A549 (cell line): ENCODE data around the gene ATF2. TPM values are rescaled to one million over a fixed set of nuclear protein-coding genes. Genes with fewer than 3 reads are reported as not detected.

ENCODE experiments used
- ATAC-seq, 2 experiments: fragments of 200-7000 bp in 1 of 2; fragments of >200 bp in 1 of 2; cut with Nextera tagmentation in 1 of 2; cut with Tn5 transposase in 1 of 2; 3 replicates each; pipeline versions ENCODE4 v1.8.0 to v1.9.1; 2018 to 2020; ENCODE audit warnings: mild to moderate bottlenecking in 1 of 2, moderate library complexity in 1 of 2
- CTCF ChIA-PET: fragments of 300-600 bp; sonication (Branson Sonifier 250); formaldehyde crosslinking; extraction: SDS; loops from one replicate; lab custom pipeline; 2021; ENCODE audit warnings: antibody characterized with exemption, inconsistent platforms; lab: Yijun Ruan, JAX
- POLR2A ChIA-PET: fragments of 350-600 bp; formaldehyde crosslinking; extraction: SDS; loops from one replicate; lab custom pipeline; 2021; ENCODE audit warnings: antibody characterized with exemption, inconsistent platforms; lab: Yijun Ruan, JAX
- DNase-seq, 2 experiments: peaks; one replicate each; pipeline versions ENCODE4 v3.0.0 to v3.0.0-alpha.2; 2011 to 2016; ENCODE audit warnings: low read depth in 1 of 2, low spot score in 1 of 2
- FAIRE-seq: peaks from 2 replicates; lab custom pipeline; 2011; peaks lifted over from hg19 to GRCh38; lab: Jason Lieb, UNC
- H3K27ac ChIP-seq, 2 experiments: fragments of >200 bp; sonication (Bioruptor Twin); formaldehyde crosslinking; 3 replicates each; pipeline ENCODE4 v1.5.1; 2016 to 2017
- H3K4me1 ChIP-seq: fragments of >200 bp; sonication (Bioruptor Twin); formaldehyde crosslinking; 3 replicates; pipeline ENCODE4 v1.6.1; 2016
- H3K4me2 ChIP-seq: fragments of >200 bp; sonication (Bioruptor Twin); formaldehyde crosslinking; 3 replicates; pipeline ENCODE4 v1.6.1; 2016
- H3K4me3 ChIP-seq: fragments of >200 bp; sonication (Bioruptor Twin); formaldehyde crosslinking; 3 replicates; pipeline ENCODE4 v1.5.1; 2016
- H3K9me3 ChIP-seq: fragments of >200 bp; sonication (Bioruptor Twin); formaldehyde crosslinking; 3 replicates; pipeline ENCODE4 v1.6.1; 2016
- ATOH8 ChIP-seq: fragments of 250-450 bp; sonication (Bioruptor Pico); IDR thresholded peaks from 2 replicates; pipeline ENCODE4 v1.5.0; 2020; ENCODE audit warnings: low read depth, mild to moderate bottlenecking, moderate library complexity
- BHLHE40 ChIP-seq: IDR thresholded peaks from 2 replicates; pipeline ENCODE4 v1.6.1; 2012; ENCODE audit warnings: low read depth, low read length, inconsistent platforms
- CTCF ChIP-seq: fragments of >200 bp; sonication (Bioruptor Twin); formaldehyde crosslinking; IDR thresholded peaks from 3 replicates; pipeline ENCODE4 v1.5.1; 2016
- E2F6 ChIP-seq: IDR thresholded peaks from 2 replicates; pipeline ENCODE4 v1.6.1; 2012; ENCODE audit warnings: low read depth, borderline replicate concordance
- EHMT2 ChIP-seq: fragments of 200-600 bp; sonication (generic); IDR thresholded peaks from 2 replicates; pipeline ENCODE4 v1.6.1; 2016; ENCODE audit warnings: antibody characterized with exemption, low read depth, mild to moderate bottlenecking, moderate library complexity
- EP300 ChIP-seq, 2 experiments: fragments of >200 bp; sonication (Bioruptor Twin); formaldehyde crosslinking; IDR thresholded peaks; 2 replicates in 1 of 2; 3 replicates in 1 of 2; pipeline ENCODE4 v1.6.1; 2016 to 2017
- ESRRA ChIP-seq: fragments of 150-350 bp; IDR thresholded peaks from 2 replicates; pipeline ENCODE4 v1.6.1; 2014; ENCODE audit warnings: mild to moderate bottlenecking, low read length, borderline replicate concordance
- FOSL2 ChIP-seq, 2 experiments: fragments of 450-650 bp in 1 of 2; fragments of >200 bp in 1 of 2; sonication (Bioruptor Twin) in 1 of 2; formaldehyde crosslinking; IDR thresholded peaks; 2 replicates each; pipeline versions ENCODE4 v1.5.0 to v1.6.1; 2016 to 2020; ENCODE audit warnings: mild to moderate bottlenecking in 1 of 2, moderate library complexity in 1 of 2
- HDAC2 ChIP-seq: fragments of 200-600 bp; sonication (generic); IDR thresholded peaks from 2 replicates; pipeline ENCODE4 v1.6.1; 2016
- HES2 ChIP-seq: fragments of >200 bp; sonication (Bioruptor Twin); formaldehyde crosslinking; IDR thresholded peaks from 2 replicates; pipeline ENCODE4 v1.6.1; 2016
- HEYL ChIP-seq: fragments of 250-450 bp; sonication (Bioruptor Pico); IDR thresholded peaks from 2 replicates; pipeline ENCODE4 v1.8.0; 2021; ENCODE audit warnings: mild to moderate bottlenecking, moderate library complexity
- HMGXB4 ChIP-seq: fragments of 250-450 bp; sonication (Bioruptor Pico); IDR thresholded peaks from 2 replicates; pipeline ENCODE4 v1.5.0; 2021; ENCODE audit warnings: mild to moderate bottlenecking, moderate library complexity, borderline replicate concordance
- HOXB13 ChIP-seq: fragments of 250-450 bp; sonication (Bioruptor Pico); IDR thresholded peaks from 2 replicates; pipeline ENCODE4 v1.5.0; 2020; ENCODE audit warnings: low read depth, mild to moderate bottlenecking, moderate library complexity
- JUNB ChIP-seq: fragments of >200 bp; sonication (Bioruptor Twin); formaldehyde crosslinking; IDR thresholded peaks from 2 replicates; pipeline ENCODE4 v1.6.1; 2016
- MAFK ChIP-seq: fragments of 450-650 bp; IDR thresholded peaks from 2 replicates; pipeline ENCODE4 v1.6.1; 2014; ENCODE audit not compliant: partially characterized antibody
- MAZ ChIP-seq: fragments of 150-350 bp; IDR thresholded peaks from 2 replicates; pipeline ENCODE4 v1.6.1; 2014; ENCODE audit warnings: antibody characterized with exemption, low read depth, low read length, borderline replicate concordance
- NPAS2 ChIP-seq: fragments of 250-450 bp; sonication (Bioruptor Pico); IDR thresholded peaks from 2 replicates; pipeline ENCODE4 v1.8.0; 2022; ENCODE audit warnings: mild to moderate bottlenecking, moderate library complexity, borderline replicate concordance
- NR3C1 ChIP-seq: fragments of >200 bp; sonication (Bioruptor Twin); formaldehyde crosslinking; IDR thresholded peaks from 3 replicates; pipeline ENCODE4 v1.6.1; 2017
- PHF8 ChIP-seq: fragments of 200-600 bp; sonication (generic); IDR thresholded peaks from 2 replicates; pipeline ENCODE4 v1.6.1; 2016; ENCODE audit warnings: low read depth, mild to moderate bottlenecking, antibody characterized with exemption, moderate library complexity, borderline replicate concordance
- POLR2A ChIP-seq: IDR thresholded peaks from 2 replicates; pipeline ENCODE4 v1.6.1; 2012; ENCODE audit warnings: mild to moderate bottlenecking, low read length
- POLR2AphosphoS2 ChIP-seq: conservative IDR thresholded peaks from 2 replicates; pipeline ENCODE4 v1.6.1; 2012; ENCODE audit warnings: low read length, improper control_type of control experiment, inconsistent platforms
- RCOR1 ChIP-seq: fragments of 150-350 bp; IDR thresholded peaks from 2 replicates; pipeline ENCODE4 v1.6.1; 2014; ENCODE audit warnings: antibody characterized with exemption, low read length, low read depth
- REST ChIP-seq: fragments of 200-600 bp; sonication (generic); IDR thresholded peaks from 2 replicates; pipeline ENCODE4 v1.6.1; 2016; ENCODE audit warnings: antibody characterized with exemption, mild to moderate bottlenecking, moderate library complexity
- SREBF2 ChIP-seq: fragments of 450-650 bp; IDR thresholded peaks from 2 replicates; pipeline ENCODE4 v1.6.1; 2014; ENCODE audit warnings: mild to moderate bottlenecking, moderate library complexity
- ZNF302 ChIP-seq: fragments of 250-450 bp; sonication (Bioruptor Pico); IDR thresholded peaks from 2 replicates; pipeline ENCODE4 v1.9.0; 2021; ENCODE audit warnings: inconsistent platforms, mild to moderate bottlenecking, moderate library complexity
- ZSCAN20 ChIP-seq: fragments of 250-450 bp; sonication (Bioruptor Pico); IDR thresholded peaks from 2 replicates; pipeline ENCODE4 v1.8.0; 2022; ENCODE audit warnings: mild to moderate bottlenecking, moderate library complexity
- WGBS: methylation state at CpG from one replicate; pipeline ENCODE4 v1.1.6; 2017; ENCODE audit errors: missing lambda C conversion rate; 5-methylcytosine and 5-hydroxymethylcytosine counted together
- polyA plus RNA-seq, 4 experiments: library from polyadenylated mRNA; depleted of rRNA in 3 of 4; stranded (reverse); fragments of >200 nt; fragmentation: RNase III in 1 of 4; extraction: RNeasy Plus Mini Kit Qiagen cat#74134 plus additional on column Dnase treatment in 1 of 4; gene quantifications; 2 replicates in 3 of 4; 3 replicates in 1 of 4; pipeline ENCODE4 v1.2.3, GENCODE V29; 2011 to 2017

The ATF2 gene
- polyA plus RNA-seq, 2 of the 4 experiments (the other 2 are of a cell fraction): 18.9 to 67.4 TPM

GRCh38 chr2:175103191-175103590 is 64.8 kb downstream of the ATF2 start:
- 92% methylated on average over 1 of the region's 1 CpG for WGBS
- Histone ChIP-seq H3K27ac (no peak overlapping the region), H3K4me1 (no peaks in the 10 kb centered on the region), H3K4me3 (no peak overlapping the region), H3K9me3 (no peaks in the 10 kb centered on the region), H3K4me2 (no peak overlapping the region)
- ChIA-PET CTCF (interaction anchor here (0.5 to 1.0 kb wide), 3 partner anchors 10 to 332 kb away, joined by 3 read pairs; no protein-coding TSS in a partner anchor), POLR2A (no interaction called here)
- ATAC-seq (no peak), FAIRE-seq (no peak), DNase-seq (no peak)
- TF ChIP-seq BHLHE40 (no peak), SREBF2 (no peak), ZSCAN20 (CRISPR knock-in tag) (no peak), NPAS2 (no peak), E2F6 (no peak)

- H3K4me1 ChIP-seq: no peaks in the 10 kb centered on the region
- no peak overlapping the region for H3K4me3 ChIP-seq
- no peaks in the 10 kb centered on the region for H3K9me3 ChIP-seq
- no peak overlapping the region for H3K27ac ChIP-seq
- POLR2A ChIA-PET: no interaction called here
- CTCF ChIA-PET: interaction anchor here (0.9 kb wide), 1 partner anchor 11 kb away, joined by 3 read pairs; no protein-coding TSS in a partner anchor
- DNase-seq (no peak), FAIRE-seq (no peak), ATAC-seq (no peak)
- H3K4me2 ChIP-seq: no peak overlapping the region
- no peak for TF ChIP-seq MAFK
- no peak for TF ChIP-seq HDAC2
- TF ChIP-seq RCOR1: no peak
- TF ChIP-seq ESRRA: no peak
- TF ChIP-seq E2F6: no peak
- no peak for TF ChIP-seq EHMT2
- no peak for TF ChIP-seq POLR2A
- TF ChIP-seq NR3C1: no peak
- TF ChIP-seq FOSL2 (IDR thresholded peaks at IDR 0.05): no peak
- TF ChIP-seq FOSL2 (CRISPR knock-in tag; IDR thresholded peaks at IDR 0.05): no peak
- TF ChIP-seq POLR2AphosphoS2: no peak
- TF ChIP-seq HOXB13 (CRISPR knock-in tag): no peak
- no peak for TF ChIP-seq EP300 (IDR thresholded peaks at IDR 0.05)
- no peak for TF ChIP-seq CTCF
- TF ChIP-seq HEYL (CRISPR knock-in tag): no peak
- TF ChIP-seq MAZ: no peak
- TF ChIP-seq JUNB: no peak
- no peak for TF ChIP-seq PHF8
Observed at GRCh38 chr2:175101514-175101913, 66.5 kb downstream of the ATF2 start.

GRCh38 chr2:175097297-175097696 is 70.7 kb downstream of the ATF2 start:
- DNase-seq (no peak), FAIRE-seq (no peak), ATAC-seq (no peak)
- CTCF ChIA-PET: no interaction called here
- H3K27ac ChIP-seq: no peak overlapping the region
- H3K9me3 ChIP-seq: no peaks in the 10 kb centered on the region
- H3K4me3 ChIP-seq: no peak overlapping the region
- no peak overlapping the region for H3K4me2 ChIP-seq
- no peaks in the 10 kb centered on the region for H3K4me1 ChIP-seq
- POLR2A ChIA-PET: no interaction called here
- WGBS: 71% methylated on average over 5 of the region's 5 CpGs
- TF ChIP-seq HES2: no peak
- TF ChIP-seq ATOH8 (CRISPR knock-in tag): no peak
- TF ChIP-seq REST: no peak
- no peak for TF ChIP-seq HMGXB4 (CRISPR knock-in tag)
- TF ChIP-seq NPAS2: no peak
- no peak for TF ChIP-seq ZNF302
